GM15510 (cell line): ENCODE measurements around the gene KLHDC3.

Source experiments
- POLR2A ChIP-seq: IDR thresholded peaks from 3 replicates; pipeline ENCODE4 v1.6.1; 2011; ENCODE audit warnings: borderline replicate concordance; ENCODE audit not compliant: insufficient read length; ENCODE audit errors: extremely low read depth

KLHDC3 gene

GRCh38 chr6:43053545-43054205, 39.6 kb downstream of the KLHDC3 start, which contains the start of gene CUL7:
Gene CUL7, minus strand, starts transcription at chr6:43053851. Its CDS starts 1,063 bp downstream, at chr6:43052788.
- peak; percentile 92 for TF ChIP-seq POLR2A

- no peak for TF ChIP-seq POLR2A
Measured at GRCh38 chr6:43054206-43054943, 40.3 kb downstream of the KLHDC3 start.

GRCh38 chr6:43055966-43056365, 41.9 kb downstream of the KLHDC3 start:
- no peak for TF ChIP-seq POLR2A

DNA sequence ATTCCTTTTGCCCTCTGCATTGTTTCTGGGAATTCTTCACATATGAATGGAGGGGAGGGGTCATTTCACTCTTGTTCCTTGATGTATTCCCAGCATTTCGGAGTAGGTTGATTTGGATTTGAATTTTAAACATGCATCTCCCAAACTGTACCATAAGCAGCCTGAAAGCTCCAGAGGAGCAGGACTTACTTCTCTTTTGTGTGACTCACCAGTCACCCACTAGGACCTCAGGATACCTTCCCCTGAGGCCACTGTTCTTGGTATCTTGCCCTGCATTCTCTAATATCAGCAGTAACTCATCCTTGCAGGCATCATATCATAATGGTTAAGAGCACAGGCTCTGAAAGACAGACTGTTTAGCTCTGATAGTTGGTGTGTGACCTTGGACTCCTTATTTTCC, 44.5 kb downstream of the KLHDC3 start:
- TF ChIP-seq POLR2A = no peak

DNA sequence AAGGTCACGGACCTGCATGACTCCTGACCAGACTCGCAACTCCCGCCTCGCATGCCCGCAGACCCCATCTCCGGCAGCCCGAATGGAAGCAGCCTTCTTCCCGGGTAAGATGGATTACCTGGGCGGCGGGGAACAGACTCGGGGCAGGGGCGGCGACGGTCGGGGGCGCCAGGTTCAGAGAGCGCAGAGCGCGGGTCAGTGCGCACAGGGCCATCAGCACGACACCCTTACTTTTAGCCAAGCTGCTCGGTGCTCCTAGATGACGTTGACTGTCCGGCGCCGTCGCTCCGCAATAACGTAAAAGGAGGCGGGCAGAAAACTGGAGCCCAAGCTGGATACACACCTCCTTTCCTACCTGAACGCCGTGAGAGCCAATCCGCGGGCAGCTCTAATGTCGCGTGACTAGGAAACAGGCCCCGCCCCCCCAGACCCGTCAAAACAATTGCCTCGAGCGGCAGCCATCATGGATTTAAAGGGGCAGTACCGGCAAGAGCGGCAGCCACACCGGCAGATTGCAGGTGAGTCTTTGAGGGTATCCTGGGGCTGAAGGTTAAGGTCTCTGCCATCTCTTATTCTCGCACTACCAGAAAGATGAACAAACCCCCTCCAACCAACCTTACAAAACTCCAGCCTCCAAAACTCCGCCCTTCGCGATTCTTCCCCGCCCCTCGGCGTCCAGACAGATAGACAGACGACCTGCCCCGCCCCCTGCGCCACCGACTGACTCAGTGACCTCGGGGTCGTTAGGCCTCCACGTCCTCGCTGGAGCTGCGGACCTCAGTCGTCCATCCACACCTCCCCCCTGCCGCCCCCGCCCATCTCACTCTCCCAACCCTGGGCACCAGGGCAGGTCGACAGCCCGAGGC, 45.4 kb downstream of the KLHDC3 start, which contains the start of the genes KLC4 and MRPL2:
TSS of gene KLC4 (plus strand) at position 464 of the 866 bp plus-strand sequence. CDS start 1,705 bp downstream, outside the sequence.
TSS of gene MRPL2 (minus strand) at position 267 of the 866 bp plus-strand sequence. CDS start at position 214, 53 bp downstream.
- peak; percentile 91 for TF ChIP-seq POLR2A

DNA sequence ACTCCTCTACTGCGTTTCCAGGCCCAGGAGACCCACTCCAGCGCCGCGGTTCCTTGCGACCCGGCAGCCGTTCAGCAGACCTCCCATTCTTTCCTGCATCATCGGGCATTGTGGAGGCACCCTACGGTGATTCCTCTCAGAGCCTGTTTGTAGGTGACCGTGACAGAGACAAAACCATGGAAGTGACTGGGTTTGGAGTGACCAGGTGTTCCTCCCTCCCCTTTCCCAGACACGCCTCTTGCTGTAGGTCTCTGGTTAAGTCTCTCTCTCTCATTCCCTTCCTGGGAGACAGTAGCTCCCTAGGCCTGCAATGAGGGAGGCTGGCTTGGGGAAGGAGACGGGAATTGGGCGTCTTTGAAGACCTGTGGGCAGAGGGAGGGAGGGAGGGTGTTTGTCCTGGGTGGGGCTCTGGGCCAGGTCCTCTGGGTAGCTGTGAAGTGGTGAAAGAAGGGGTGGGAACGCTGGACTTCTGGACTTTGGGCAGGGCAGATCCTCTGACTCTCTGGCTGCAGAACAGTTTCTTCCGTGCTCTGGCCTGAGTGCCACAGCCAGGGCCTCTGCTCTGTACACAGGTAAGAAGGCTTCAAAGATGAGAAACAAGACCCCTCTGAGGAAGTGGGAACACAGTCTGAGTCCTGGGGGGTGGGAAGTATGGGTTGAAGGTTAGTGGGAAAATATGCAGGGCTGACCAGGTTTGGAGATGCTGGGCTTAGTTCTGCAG, 46.1 kb downstream of the KLHDC3 start:
- TF ChIP-seq POLR2A = no peak

- TF ChIP-seq POLR2A = no peak
Measured at GRCh38 chr6:43060755-43061633, 46.9 kb downstream of the KLHDC3 start.

DNA sequence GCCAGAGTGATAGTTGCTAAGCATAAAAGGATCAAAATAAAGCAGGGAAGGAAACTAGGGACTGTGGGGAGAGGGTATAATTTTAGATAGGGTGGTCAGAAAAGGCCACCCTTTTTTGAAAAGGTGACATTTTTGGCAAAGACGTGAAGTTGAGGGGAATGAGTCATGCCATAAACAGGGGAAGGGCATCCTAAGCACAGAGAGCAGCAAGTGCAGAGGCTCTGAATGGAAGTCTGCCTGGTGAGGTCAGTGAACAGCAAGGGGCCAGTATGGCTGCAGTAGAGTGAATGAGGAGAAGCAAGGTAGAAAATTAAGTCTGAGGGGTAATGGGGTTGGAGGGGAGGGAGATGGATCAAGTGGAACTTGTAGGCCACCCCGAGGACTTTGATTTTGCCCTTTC, 47.8 kb downstream of the KLHDC3 start:
- no peak for TF ChIP-seq POLR2A

GRCh38 chr6:43062818-43063217, 48.8 kb downstream of the KLHDC3 start:
- TF ChIP-seq POLR2A = no peak

GRCh38 chr6:43070028-43070632, 56.1 kb downstream of the KLHDC3 start:
- no peak for TF ChIP-seq POLR2A
